SK-N-MC (cell line): ENCODE measurements around the gene PAQR8.

Experiments
- EZH2 ChIP-seq: fragments of 200-600 bp; sonication (generic); IDR thresholded peaks from one replicate; pipeline ENCODE4 v1.6.1; 2017; ENCODE audit warnings: antibody characterized with exemption
- POLR2AphosphoS5 ChIP-seq: IDR thresholded peaks from 2 replicates; pipeline ENCODE4 v1.6.1; 2012; ENCODE audit warnings: mild to moderate bottlenecking, low read depth, low read length, borderline replicate concordance

GRCh38 chr6:52371656-52372191 lies 9.8 kb downstream of the PAQR8 start:
- TF ChIP-seq EZH2 = no peak
- no peak for TF ChIP-seq POLR2AphosphoS5
